NCI-H345 treated with DMSO at 0.1 percent for 48 hours (cell line): ENCODE measurements around the gene MEGF10.

Experiments used
- DNase-seq: peaks from one replicate; lab custom pipeline; 2025; ENCODE audit not compliant: unreplicated experiment; lab: John Stamatoyannopoulos, UW

MEGF10 gene

DNA sequence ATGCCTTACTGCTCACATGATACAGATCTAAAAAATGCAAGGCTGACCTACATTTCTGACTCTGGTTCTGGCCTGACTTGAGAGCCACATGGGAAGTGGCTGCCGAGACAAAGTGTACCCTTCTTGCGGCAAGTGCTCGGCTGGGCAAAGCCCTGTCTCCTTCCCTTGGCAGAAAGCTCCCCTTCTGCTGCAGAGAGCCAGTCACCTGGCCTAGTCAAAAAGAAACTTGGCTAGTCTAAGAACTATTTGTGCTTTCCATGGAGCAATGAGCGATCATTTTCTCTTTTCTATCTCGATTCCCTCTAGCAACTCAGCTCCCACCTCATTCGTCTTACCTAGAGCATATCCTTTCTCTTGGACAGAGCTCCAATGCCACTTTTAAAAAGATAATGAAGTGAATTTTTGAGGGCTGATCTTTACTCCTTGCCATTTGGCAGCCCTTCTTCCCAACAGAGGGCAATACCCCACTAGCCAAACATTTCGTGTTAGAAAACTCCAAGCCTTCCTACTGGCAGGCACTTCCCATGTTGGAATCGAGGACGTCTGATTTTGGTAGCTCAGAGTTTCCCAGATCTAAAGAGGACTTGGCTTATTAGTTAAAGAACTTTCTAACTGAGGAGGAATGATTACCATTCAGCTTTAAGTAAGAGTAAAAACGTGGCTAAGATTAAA, 118.8 kb downstream of the MEGF10 start:
- no peak for DNase-seq

GRCh38 chr5:127409921-127410675, 119.5 kb downstream of the MEGF10 start:
- no peak for DNase-seq

DNA sequence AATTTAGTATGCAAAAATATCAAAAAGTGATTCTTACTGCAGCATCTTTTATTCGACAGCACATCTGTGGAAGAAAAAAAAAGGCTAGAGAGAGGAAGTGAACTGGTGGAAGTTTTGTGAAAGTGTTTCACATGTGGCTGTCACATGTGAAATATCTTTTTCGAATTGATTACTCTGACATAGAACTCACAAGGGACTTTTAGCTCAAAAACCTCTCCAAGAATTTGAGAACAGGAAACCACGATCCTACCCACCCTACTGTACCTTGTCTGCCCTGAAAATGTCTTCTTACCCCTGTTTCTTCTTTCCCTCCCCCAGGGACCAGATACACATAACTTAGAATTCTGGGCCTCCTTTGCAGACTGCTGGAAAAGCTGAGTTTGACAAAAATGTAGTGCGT, 120.4 kb downstream of the MEGF10 start:
- no peak for DNase-seq

- DNase-seq, result no peak
Observed at GRCh38 chr5:127411381-127411780, 120.8 kb downstream of the MEGF10 start.

DNA sequence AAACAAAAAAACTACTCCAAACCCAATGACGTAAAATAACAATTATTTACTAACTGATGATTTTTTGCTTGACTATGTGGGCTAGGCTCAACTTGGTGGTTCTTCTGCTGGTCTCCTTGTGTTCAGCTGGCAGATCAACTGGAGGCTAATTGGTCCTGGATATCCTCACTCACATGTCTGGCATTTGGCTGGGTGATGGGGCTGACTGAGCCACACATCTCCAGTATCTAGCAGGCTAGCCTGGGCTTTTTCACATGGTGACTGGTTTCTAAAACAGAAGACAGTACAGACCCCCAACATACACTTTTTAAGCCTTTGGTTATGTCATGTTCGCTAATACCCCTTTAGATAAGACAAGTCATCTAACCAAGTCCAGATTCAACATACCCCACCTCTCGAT, 122.1 kb downstream of the MEGF10 start:
- DNase-seq, result no peak

GRCh38 chr5:127415034-127415433, 124.4 kb downstream of the MEGF10 start:
- no peak for DNase-seq

- peak; percentile 10 for DNase-seq
Observed at GRCh38 chr5:127416906-127417305, 126.3 kb downstream of the MEGF10 start.

- no peak for DNase-seq
Observed at GRCh38 chr5:127417528-127417927, 126.9 kb downstream of the MEGF10 start.

DNA sequence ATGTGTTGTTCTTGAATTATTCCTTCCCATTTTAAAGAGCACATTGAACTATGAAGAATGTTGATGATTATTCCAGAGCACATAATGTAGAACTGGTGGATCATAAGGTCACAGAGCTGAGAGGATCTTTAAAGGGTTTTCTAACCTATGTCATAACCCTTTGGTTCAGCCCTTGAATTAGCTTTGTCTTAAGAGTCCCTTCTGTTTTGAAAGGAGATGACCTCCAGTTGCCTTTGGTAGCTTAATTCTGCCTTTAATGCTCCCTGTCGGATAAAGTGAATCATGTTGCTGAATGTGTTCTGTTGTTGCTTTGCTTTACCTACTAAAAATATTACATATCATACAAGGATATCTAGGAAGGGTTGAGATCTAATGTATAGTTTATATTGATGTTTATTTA, 127.8 kb downstream of the MEGF10 start:
- no peak for DNase-seq

- no peak for DNase-seq
Observed at GRCh38 chr5:127418974-127419682, 128.5 kb downstream of the MEGF10 start.

- no peak for DNase-seq
Observed at GRCh38 chr5:127419683-127420257, 129.2 kb downstream of the MEGF10 start.

DNA sequence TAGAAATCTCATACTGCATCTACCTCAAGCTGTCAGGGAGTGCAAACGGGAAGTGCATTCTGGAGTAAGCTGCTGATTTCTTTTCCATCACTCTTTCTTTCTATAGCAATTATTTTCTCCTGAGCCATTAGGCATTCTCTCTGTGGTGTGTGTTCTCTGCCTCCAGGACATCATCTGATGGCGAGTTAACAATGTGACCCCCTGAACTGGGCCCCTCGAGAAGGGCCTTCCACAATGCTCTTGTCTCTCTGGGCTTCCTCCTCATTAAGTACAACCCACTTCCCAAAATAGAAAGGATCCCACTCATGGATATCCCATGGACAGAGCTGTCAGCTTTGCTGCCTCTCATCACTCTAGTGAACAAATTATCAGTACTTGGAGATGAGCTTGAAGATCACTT, 130.2 kb downstream of the MEGF10 start:
- no peak for DNase-seq

DNA sequence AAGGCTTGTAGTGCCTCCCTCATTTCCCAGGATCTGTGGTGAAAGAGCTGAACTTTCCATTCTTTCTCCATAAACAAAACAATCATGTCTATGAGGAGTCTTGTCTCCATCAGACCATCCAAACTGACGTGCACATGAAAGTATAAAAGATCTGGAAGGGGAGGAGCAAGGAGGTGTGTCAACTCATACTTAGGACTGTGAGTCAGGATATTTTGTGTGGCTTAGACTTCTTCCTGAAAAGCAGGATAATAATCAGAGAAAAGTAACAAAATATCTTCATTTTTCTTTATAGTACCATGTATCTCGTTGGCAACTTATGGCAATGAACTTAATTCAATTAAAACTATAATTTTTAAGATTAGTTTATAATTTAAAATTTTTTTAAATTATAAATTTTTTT, 130.9 kb downstream of the MEGF10 start:
- no peak for DNase-seq

- DNase-seq, result no peak
Observed at GRCh38 chr5:127423173-127423798, 132.7 kb downstream of the MEGF10 start.

- DNase-seq, result no peak
Observed at GRCh38 chr5:127425037-127425436, 134.4 kb downstream of the MEGF10 start.

DNA sequence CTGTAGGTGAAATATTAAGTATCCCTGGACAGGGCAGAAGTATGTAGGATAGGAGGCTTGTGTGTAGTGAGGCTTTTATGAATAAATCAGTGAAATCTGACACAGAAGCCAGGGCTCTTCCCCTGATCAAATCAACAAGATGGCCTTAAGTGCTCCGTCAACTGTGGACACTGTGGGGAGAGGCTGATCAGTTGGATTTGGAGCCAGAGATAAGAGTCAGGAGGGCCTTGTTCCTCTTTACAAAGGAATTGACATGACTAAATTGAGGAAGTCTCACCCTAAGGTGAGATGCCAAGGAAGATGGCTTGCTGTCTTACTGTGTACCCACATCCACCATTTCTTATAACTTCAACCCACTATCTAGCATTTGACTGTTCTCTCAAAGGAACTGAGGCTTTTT, 135.3 kb downstream of the MEGF10 start:
- DNase-seq, result no peak

GRCh38 chr5:127426661-127427060, 136.1 kb downstream of the MEGF10 start:
- no peak for DNase-seq

GRCh38 chr5:127428276-127428675, 137.7 kb downstream of the MEGF10 start:
- DNase-seq, result no peak

DNA sequence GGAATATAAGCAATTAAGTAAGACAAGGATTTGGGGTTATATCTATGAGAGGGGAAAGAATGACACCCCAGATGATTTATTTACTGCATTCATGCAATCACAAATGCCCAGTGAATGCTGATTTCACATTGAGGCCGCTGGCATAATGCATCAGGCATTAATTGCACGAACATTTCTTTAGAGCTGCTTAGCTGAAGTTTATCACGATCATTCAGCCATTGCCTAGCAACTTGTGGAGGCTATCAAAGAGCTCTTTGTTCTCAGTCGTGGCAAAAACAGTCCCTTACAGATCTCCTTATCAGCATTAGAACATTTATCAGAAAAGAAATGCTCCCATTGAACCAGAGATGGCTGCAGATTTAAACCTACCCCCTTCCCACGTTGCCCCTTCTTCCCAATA, 138.2 kb downstream of the MEGF10 start:
- no peak for DNase-seq

DNA sequence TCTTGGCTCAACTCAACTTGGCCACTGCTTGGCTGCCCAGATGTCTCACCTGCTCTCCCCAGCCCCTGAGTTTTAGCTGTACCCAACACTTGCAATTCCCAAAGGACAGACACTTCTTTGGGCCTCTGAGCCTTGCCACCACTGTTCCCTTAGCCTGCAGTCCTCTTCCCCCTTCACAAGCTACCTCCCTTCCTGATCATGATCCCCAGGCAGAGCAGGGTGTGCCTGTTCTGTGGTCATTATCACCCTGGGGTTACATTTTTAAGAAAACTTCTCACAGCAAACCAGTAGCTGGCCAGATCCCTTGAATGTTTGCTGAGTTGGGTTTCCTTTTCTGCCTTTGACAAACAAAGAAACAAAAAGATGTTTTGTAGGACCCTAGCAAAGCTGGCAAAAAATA, 139.3 kb downstream of the MEGF10 start:
- DNase-seq, result no peak

GRCh38 chr5:127430627-127431026, 140.0 kb downstream of the MEGF10 start:
- no peak for DNase-seq
